SK-N-SH (cell line): Measurements from ENCODE around the gene SIRT3. TPM values are rescaled to one million over a fixed set of nuclear protein-coding genes. Genes with fewer than 3 reads are reported as not detected.

Source experiments
- CTCF ChIA-PET: fragments of 300-600, 350-600 bp; formaldehyde crosslinking; extraction: SDS; loops from one replicate; lab custom pipeline; 2021; lab: Yijun Ruan, JAX
- POLR2A ChIA-PET: fragments of 350-600 bp; sonication (Branson Sonifier 250); formaldehyde crosslinking; extraction: SDS; loops from one replicate; lab custom pipeline; 2020; ENCODE audit warnings: antibody characterized with exemption, inconsistent platforms; lab: Yijun Ruan, JAX
- DNase-seq: peaks from one replicate; pipeline ENCODE4 v3.0.0; 2012
- H2AFZ ChIP-seq: fragments of 200-600 bp; sonication (generic); 2 replicates; pipeline ENCODE4 v1.8.1; 2016; ENCODE audit warnings: antibody characterized with exemption, mild to moderate bottlenecking, low read depth
- H3F3A ChIP-seq: fragments of 200-600 bp; sonication (generic); replicated peaks from 2 replicates; pipeline ENCODE3; 2016; ENCODE audit warnings: antibody characterized with exemption, mild to moderate bottlenecking; ENCODE audit not compliant: insufficient read depth
- H3K27ac ChIP-seq, 2 experiments: fragments of 200-500 bp in 1 of 2; fragments of 200-600 bp in 1 of 2; sonication (Bioruptor generic) in 1 of 2; sonication (generic), shearing (Covaris generic) in 1 of 2; 2 replicates each; pipeline versions ENCODE4 v1.5.1 to v1.6.1; 2014 to 2016; ENCODE audit warnings: low read depth in 2 of 2, inconsistent platforms in 1 of 2, low read length in 1 of 2, mild to moderate bottlenecking in 1 of 2, mixed read lengths in 1 of 2
- H3K27me3 ChIP-seq: fragments of 200-600 bp; sonication (generic), shearing (Covaris generic); 2 replicates; pipeline ENCODE4 v1.6.1; 2016; ENCODE audit warnings: mixed run types; ENCODE audit not compliant: insufficient read depth
- H3K36me3 ChIP-seq, 2 experiments: fragments of 200-500 bp in 1 of 2; fragments of 200-600 bp in 1 of 2; sonication (Bioruptor generic) in 1 of 2; sonication (generic) in 1 of 2; replicated peaks in 1 of 2; 2 replicates each; pipeline versions ENCODE3 to v1.5.1; 2014 to 2016; ENCODE audit warnings: low read length in 1 of 2, mild to moderate bottlenecking in 1 of 2; ENCODE audit not compliant: insufficient read depth in 2 of 2, control insufficient read depth in 1 of 2
- H3K4me1 ChIP-seq, 2 experiments: fragments of 200-500 bp in 1 of 2; fragments of 200-600 bp in 1 of 2; sonication (Bioruptor generic) in 1 of 2; sonication (generic), shearing (Covaris generic) in 1 of 2; 2 replicates each; pipeline versions ENCODE4 v1.5.1 to v1.6.1; 2014 to 2016; ENCODE audit warnings: low read depth in 1 of 2, low read length in 1 of 2, mixed run types in 1 of 2; ENCODE audit not compliant: insufficient read depth in 2 of 2, control insufficient read depth in 1 of 2
- H3K4me2 ChIP-seq: fragments of 200-600 bp; sonication (generic), shearing (Covaris generic); 2 replicates; pipeline ENCODE4 v1.6.1; 2017; ENCODE audit warnings: mixed run types
- H3K4me3 ChIP-seq, 2 experiments: fragments of 200-500 bp in 1 of 2; fragments of 200-600 bp in 1 of 2; sonication (Bioruptor generic) in 1 of 2; sonication (generic), shearing (Covaris generic) in 1 of 2; 2 replicates each; pipeline versions ENCODE4 v1.5.1 to v1.8.1; 2014 to 2016; ENCODE audit warnings: low read depth in 2 of 2, inconsistent platforms in 1 of 2, low read length in 1 of 2, mild to moderate bottlenecking in 1 of 2, mixed read lengths in 1 of 2, moderate library complexity in 1 of 2
- H3K79me2 ChIP-seq: fragments of 200-600 bp; sonication (generic); 2 replicates; pipeline ENCODE4 v1.8.1; 2017; ENCODE audit warnings: mild to moderate bottlenecking; ENCODE audit not compliant: insufficient read depth
- H3K9ac ChIP-seq: fragments of 200-600 bp; sonication (generic); 2 replicates; pipeline ENCODE4 v1.6.1; 2017; ENCODE audit warnings: mixed run types
- H3K9me2 ChIP-seq: fragments of 200-600 bp; sonication (generic); 2 replicates; pipeline ENCODE4 v1.6.1; 2017; ENCODE audit warnings: mixed run types
- H3K9me3 ChIP-seq: fragments of 200-600 bp; sonication (generic); 2 replicates; pipeline ENCODE4 v1.6.1; 2017; ENCODE audit warnings: mixed run types, mild to moderate bottlenecking, moderate library complexity
- H4K20me1 ChIP-seq: fragments of 200-600 bp; sonication (generic); 2 replicates; pipeline ENCODE4 v1.6.1; 2017; ENCODE audit warnings: mild to moderate bottlenecking, mixed run types; ENCODE audit not compliant: insufficient read depth
- FOSL2 ChIP-seq: IDR thresholded peaks from 2 replicates; pipeline ENCODE4 v1.4.0; 2012; ENCODE audit warnings: low read depth, mild to moderate bottlenecking, moderate library complexity, borderline replicate concordance
- FOXJ3 ChIP-seq: sonication (generic); formaldehyde crosslinking; IDR thresholded peaks from 2 replicates; pipeline ENCODE4 v1.5.1; 2020; ENCODE audit warnings: mild to moderate bottlenecking, missing genetic modification reagents
- FOXM1 ChIP-seq: IDR thresholded peaks from 2 replicates; pipeline ENCODE4 v1.4.0; 2012; ENCODE audit warnings: low read depth, mild to moderate bottlenecking
- GABPA ChIP-seq: IDR thresholded peaks from 2 replicates; pipeline ENCODE4 v1.4.0; 2012; ENCODE audit warnings: low read depth, mild to moderate bottlenecking
- MXI1 ChIP-seq: IDR thresholded peaks from 2 replicates; pipeline ENCODE4 v1.6.1; 2012; ENCODE audit warnings: mild to moderate bottlenecking, low read depth, low read length, improper control_type of control experiment
- POLR2AphosphoS5 ChIP-seq: IDR thresholded peaks from 2 replicates; pipeline ENCODE4 v1.6.1; 2012; ENCODE audit warnings: low read depth, low read length
- RCOR1 ChIP-seq: fragments of 150-350 bp; IDR thresholded peaks from 2 replicates; pipeline ENCODE4 v1.6.1; 2017; ENCODE audit warnings: antibody characterized with exemption, low read length
- RXRA ChIP-seq: IDR thresholded peaks from 2 replicates; pipeline ENCODE4 v1.4.0; 2012; ENCODE audit warnings: low read depth, mild to moderate bottlenecking, borderline replicate concordance
- TAF1 ChIP-seq: IDR thresholded peaks from 2 replicates; pipeline ENCODE4 v1.6.1; 2012; ENCODE audit warnings: low read depth, mild to moderate bottlenecking, low read length, moderate library complexity, borderline replicate concordance
- TCF12 ChIP-seq: IDR thresholded peaks from 2 replicates; pipeline ENCODE4 v1.4.0; 2012
- YY1 ChIP-seq: IDR thresholded peaks from 2 replicates; pipeline ENCODE4 v1.4.0; 2012; ENCODE audit warnings: low read depth, mild to moderate bottlenecking
- WGBS: methylation state at CpG from one replicate; pipeline ENCODE4 v1.1.6; 2017; ENCODE audit warnings: low lambda C conversion rate; 5-methylcytosine and 5-hydroxymethylcytosine counted together
- polyA plus RNA-seq, 3 experiments: library from polyadenylated mRNA; depleted of rRNA; stranded (reverse); fragments of >200 nt; gene quantifications; 2 replicates each; pipeline ENCODE4 v1.2.3, GENCODE V29; 2012
- TF ChIP-seq, protein P1 (sequence below): IDR thresholded peaks from 2 replicates; pipeline ENCODE4 v1.6.1; 2012; ENCODE audit warnings: mild to moderate bottlenecking, low read depth, low read length, moderate library complexity
- TF ChIP-seq, protein P2 (sequence below): IDR thresholded peaks from 2 replicates; pipeline ENCODE4 v1.4.0; 2012; ENCODE audit warnings: low read depth

SIRT3 gene
- polyA plus RNA-seq, 1 of the 3 experiments (the other 2 are of a cell fraction): 34.4 TPM

DNA sequence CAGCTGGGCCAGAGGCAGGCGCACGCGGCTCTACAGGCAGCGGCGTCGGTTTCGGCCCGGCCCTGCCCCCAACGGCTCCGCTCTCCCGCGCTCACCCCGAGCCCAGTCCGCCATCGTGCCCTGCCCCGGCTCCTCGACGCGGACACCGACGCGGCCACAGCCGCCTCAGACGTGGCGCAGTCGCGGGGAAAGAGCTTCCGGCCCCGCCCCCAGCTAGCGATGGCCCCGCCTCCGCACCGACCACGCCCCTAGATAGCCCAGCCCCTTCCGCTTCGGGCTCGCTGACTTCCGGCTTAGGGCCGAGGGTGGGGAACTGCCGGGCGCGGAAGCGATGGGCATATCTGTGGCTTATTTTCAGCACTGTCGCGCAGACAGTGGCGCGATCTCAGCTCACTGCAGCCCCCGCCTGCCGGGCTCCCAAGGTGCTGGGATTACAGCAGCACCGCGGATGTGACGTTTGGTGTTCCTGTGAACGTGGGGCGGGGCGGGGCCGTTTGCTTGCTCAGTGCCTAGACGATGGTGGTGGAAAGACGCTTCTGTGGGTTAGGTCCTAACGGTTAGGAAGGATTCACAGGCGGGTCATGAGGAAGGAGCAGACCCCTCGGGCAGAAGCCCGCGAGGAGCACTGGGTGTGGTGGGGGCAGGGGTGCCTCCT is 28.8 kb downstream of the SIRT3 start, which contains the start of the genes BET1L and RIC8A (continued):
- TF ChIP-seq, protein P1, sequence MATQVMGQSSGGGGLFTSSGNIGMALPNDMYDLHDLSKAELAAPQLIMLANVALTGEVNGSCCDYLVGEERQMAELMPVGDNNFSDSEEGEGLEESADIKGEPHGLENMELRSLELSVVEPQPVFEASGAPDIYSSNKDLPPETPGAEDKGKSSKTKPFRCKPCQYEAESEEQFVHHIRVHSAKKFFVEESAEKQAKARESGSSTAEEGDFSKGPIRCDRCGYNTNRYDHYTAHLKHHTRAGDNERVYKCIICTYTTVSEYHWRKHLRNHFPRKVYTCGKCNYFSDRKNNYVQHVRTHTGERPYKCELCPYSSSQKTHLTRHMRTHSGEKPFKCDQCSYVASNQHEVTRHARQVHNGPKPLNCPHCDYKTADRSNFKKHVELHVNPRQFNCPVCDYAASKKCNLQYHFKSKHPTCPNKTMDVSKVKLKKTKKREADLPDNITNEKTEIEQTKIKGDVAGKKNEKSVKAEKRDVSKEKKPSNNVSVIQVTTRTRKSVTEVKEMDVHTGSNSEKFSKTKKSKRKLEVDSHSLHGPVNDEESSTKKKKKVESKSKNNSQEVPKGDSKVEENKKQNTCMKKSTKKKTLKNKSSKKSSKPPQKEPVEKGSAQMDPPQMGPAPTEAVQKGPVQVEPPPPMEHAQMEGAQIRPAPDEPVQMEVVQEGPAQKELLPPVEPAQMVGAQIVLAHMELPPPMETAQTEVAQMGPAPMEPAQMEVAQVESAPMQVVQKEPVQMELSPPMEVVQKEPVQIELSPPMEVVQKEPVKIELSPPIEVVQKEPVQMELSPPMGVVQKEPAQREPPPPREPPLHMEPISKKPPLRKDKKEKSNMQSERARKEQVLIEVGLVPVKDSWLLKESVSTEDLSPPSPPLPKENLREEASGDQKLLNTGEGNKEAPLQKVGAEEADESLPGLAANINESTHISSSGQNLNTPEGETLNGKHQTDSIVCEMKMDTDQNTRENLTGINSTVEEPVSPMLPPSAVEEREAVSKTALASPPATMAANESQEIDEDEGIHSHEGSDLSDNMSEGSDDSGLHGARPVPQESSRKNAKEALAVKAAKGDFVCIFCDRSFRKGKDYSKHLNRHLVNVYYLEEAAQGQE: peak; percentile 69; the same call in 1 of the 2 replicates
- TF ChIP-seq MXI1 (peak; percentile 87), GABPA (peak; percentile 88), FOXM1 (no peak), FOSL2 (no peak), TAF1 (peak; percentile 70), FOXJ3 (CRISPR knock-in tag) (no peak), POLR2AphosphoS5 (peak; percentile 92), YY1 (0 out of 2 replicates have a peak, but pooled peaks have one; percentile 58), TCF12 (no peak)
- TF ChIP-seq, all 33 proteins: peak for 10

DNA sequence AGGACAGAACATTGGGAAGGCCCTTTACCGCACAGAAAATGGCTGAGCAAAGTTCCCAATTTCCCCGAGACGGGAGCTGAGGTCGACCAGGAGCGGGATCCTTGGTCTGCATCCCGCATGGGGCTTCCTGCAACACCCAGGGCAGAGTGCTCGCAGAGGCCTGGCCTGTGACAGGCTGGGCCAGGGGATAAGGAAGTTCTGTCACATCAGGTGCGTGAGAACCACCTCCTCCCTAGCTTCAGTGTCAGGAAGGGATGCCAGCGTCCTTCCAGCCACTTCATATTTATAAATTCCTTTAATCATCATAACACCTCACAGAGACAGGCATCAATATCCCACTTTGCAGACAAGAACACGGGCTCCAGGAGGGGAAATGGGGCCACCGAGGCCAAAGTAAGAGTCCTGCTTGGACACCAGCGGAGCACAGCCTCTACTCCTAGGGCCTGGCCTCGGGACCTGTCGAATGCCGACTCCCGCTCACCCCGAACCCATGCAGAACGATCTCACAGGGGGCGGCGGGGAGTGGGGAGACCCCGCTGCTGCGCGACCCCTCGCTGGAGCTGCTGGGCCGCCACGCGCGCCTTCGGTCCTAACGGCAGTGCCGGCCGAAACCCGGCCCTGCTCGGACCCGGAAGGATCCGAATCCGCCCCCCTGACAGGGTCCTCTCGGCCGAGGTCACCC is 29.5 kb downstream of the SIRT3 start:
- Histone ChIP-seq H3F3A (peaks cover 9% of the 10 kb centered on the region), H2AFZ (no peak overlapping the region), H3K4me2 (peak overlapping the region; percentile 92), H3K9ac (peak overlapping the region; percentile 99), H3K4me1 (peaks cover 15 to 32% of the 10 kb centered on the region in 2 experiments; a peak in 3 of 4 replicates), H3K79me2 (peaks cover 75% of the 10 kb centered on the region), H3K27ac (peak overlapping the region; percentile 80 to 99), H3K9me3 (no peaks in the 10 kb centered on the region), H3K4me3 (peak overlapping the region; percentile 78 to 97), H3K36me3 (peaks cover 42 to 53% of the 10 kb centered on the region in 2 experiments), H4K20me1 (peaks cover 45% of the 10 kb centered on the region)
- WGBS: 3% methylated on average over 24 of the region's 39 CpGs
- CTCF ChIA-PET: interaction anchor here (0.7 to 1.0 kb wide), 3 partner anchors 146 to 242 kb away, joined by 3 to 4 read pairs (median 4); no protein-coding TSS in a partner anchor
- POLR2A ChIA-PET: interaction anchor here (0.8 to 1.0 kb wide), 5 partner anchors 9 to 242 kb away, joined by 3 to 4 read pairs (median 3); partner anchors contain the start of genes PSMD13 and SIRT3
- peak; percentile 56 for DNase-seq
- TF ChIP-seq GABPA (no peak), RCOR1 (no peak), RXRA (no peak)
- TF ChIP-seq, protein P2, sequence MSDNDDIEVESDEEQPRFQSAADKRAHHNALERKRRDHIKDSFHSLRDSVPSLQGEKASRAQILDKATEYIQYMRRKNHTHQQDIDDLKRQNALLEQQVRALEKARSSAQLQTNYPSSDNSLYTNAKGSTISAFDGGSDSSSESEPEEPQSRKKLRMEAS: no peak
- TF ChIP-seq, all 33 proteins: peak for 0
- Histone ChIP-seq H3K9me2 (no peaks in the 10 kb centered on the region), H3K27me3 (no peaks in the 10 kb centered on the region)
